GM18517 (cell line): ENCODE results near the gene WDR82.
A peak's percentile ranks its signal among the peaks of the same experiment; 100 is the strongest.

Source experiments
- ATAC-seq: cut with Tn5 transposase; IDR thresholded peaks from one replicate; pipeline ENCODE4 v1.9.1; 2021; ENCODE audit warnings: mild to moderate bottlenecking, moderate library complexity; ENCODE audit not compliant: unreplicated experiment

The WDR82 gene

DNA sequence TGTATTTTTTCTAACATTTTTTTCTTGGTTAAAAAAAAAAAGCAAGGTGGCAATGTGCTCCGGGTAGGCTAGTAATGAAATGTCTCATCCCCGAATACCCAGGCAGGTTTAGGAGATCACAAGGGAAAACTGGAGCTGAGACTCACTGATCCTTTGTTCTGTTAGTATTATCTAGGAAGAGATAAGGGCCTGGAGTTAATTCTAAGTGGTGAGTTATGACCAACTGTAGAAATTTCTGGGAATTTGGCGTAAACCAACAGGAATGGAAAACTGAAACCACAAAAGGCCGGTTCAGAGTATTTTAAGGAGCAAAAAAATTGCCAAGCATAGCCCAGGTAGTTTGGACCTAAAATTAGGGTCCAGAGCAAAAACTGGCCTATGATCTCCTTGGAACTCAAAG is 20.5 kb downstream of the WDR82 start:
- no peak for ATAC-seq

DNA sequence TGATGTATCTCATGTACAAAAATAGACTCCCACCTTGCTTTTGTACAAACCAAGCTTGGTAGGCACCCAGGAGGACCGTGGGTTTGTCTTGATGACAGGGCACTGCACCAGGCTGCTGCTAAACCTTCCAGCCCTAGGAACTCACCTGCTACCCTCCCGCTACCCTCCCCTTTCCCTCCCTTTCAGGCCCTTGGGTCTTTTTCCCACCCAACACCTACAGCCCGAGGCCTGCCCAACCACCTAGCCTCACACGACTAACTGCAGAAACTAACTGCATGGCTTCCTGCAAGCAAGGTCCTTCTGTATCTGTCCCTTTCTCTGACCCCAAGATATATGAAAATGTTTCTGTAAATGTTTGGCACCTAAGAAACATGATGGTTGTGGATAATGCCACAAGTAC is 21.8 kb downstream of the WDR82 start:
- ATAC-seq, result no peak

DNA sequence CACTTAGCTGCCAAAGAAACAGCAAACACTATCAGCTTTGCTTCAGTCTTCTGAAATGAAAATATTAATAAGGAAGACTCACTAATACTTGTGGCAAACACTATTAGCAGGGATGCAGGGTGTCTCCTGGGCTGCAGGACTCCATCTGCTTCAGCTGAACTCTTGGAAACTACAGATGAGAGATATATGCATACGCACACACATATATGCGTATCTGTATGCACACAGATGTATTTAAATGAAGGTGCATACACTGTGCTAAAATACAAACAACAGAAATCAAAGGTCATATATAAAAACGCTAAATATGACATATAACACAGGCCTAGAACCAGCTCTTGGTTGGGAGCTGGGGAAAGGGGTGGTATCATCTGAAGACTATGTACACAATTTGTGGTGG is 22.3 kb downstream of the WDR82 start:
- no peak for ATAC-seq

DNA sequence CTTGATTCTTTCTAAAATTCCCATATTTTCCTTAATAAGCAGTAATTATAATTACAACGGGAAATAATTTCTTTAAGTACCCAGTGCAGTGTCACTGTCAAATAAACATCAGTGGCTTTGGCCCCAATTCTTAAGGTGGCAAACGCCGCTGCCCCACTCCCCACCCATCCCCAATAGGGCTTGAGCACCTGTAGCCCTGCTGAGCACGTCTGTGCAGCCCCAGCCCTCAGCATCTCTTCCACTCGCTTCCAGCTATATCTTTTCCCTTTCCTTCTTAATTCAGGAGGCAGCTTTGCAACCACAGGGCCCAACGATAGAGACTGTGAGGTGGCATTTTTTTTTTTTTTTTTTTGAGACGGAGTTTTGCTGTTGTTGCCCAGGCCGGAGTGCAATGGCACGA is 23.8 kb downstream of the WDR82 start:
- ATAC-seq, result no peak

DNA sequence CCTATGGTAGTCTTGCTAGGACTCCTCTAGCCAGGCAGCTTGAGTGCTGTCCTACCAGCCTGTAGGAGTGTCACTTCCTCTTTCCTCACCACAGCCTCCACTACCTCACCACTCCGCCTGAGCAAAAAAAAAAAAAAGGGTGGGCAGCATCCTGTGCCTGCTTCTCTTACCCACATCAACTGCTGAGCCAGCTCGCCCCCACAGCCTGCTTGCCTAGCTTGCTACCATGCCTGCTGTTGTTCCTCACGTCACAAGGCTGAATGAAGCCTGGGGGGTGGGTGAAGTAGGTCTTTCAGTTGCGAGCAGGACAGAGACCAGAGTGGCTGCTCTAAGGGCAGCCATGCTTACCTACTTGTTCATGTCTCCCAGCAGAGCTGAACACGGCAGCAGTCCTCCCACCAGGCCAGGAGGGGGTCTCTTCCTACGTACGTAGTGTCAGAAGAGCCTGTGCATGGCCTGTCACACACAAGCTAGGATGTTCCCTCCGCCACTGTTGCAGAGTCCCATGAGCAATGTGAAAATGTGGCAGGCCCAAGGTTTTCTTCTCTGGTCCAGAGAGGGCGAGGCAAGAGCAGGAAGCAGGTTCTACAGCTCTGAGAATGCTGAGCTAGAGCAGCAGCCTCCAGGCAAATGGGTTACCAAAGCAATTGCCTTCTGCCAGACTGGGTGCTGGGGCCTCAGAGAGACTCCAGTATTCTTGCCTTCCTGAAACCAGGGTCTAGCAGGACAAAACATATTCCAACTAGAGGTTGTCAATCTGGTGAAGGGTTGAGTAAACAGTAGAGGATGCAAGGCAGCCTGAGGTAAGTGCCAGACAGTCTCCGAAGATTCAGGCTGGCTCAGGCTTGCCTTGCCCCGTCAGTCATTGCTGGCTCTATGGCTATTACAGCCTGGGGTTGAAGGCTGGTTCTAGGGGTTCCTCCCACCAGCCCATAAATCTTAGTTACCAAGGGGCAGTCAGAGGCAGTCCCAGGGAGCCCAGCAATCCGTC is 24.8 kb downstream of the WDR82 start:
- ATAC-seq, result peak; percentile 93

DNA sequence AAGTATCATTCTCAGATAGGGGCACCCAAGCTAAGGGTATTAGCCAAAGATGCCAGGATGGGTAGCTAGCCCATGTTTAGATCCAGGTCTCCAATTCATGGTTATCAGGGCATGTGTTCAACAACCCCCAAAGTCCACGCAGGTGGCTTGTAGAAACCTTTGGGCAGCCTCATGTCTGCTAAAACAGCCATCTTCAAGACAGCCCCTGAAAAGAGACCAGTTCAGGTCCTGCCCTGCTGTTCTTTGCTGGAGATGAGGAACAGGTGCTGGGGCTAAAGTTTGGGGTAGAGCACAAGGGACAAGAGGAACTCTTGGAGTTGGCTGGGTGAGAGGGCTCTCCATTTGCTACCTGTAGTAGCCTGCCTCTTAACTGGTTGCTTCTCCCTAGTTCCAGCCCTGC is 28.3 kb downstream of the WDR82 start:
- ATAC-seq, result no peak

DNA sequence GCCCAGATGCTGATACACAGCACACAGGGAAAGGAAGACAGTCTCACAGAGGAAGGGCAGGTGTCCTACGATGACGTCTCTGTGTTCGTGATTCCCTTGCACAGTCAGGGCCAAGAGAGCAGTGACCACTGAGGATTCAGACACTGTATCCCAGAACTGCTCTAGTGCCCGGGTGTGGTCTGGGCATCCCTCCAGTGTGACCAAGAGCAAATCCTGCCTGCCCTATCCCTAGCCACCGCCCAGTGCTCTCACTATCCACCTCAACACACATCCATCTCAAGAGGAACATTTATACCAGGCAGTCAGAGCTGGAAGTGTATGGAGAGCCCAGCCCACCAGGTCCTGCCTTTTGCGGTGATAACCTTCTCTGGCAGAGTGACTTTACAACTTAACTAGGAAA is 28.8 kb downstream of the WDR82 start:
- ATAC-seq, result no peak

DNA sequence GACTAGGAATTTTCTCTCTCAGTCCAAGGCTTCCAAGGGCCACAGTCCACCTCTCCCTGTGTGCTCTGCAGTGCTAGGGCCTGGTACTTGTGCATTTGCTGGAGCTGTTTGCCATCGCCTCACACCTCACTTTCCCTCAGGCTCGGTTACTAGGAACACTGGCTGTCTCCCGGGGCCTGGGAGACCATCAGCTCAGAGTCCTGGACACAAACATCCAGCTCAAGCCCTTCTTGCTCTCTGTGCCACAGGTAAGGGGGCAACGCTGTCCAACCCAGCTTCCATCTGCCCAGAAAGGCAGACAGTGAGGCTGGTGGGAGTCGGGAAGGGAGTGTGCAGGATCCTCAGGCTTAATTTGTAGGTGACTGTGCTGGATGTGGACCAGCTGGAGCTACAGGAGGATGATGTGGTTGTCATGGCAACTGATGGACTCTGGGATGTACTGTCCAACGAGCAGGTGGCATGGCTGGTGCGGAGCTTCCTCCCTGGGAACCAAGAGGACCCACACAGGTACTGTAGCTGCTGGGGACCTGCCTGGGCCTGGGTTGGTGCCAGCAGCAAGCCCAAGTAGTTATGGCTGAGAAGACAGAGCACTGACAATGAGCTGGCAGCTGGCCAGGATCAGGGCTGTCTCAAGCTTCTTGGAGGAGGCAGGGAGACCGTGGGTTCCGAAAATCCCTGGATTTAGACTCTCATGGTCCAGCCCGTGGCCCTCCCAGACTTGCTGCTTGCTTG is 29.5 kb downstream of the WDR82 start:
- no peak for ATAC-seq

DNA sequence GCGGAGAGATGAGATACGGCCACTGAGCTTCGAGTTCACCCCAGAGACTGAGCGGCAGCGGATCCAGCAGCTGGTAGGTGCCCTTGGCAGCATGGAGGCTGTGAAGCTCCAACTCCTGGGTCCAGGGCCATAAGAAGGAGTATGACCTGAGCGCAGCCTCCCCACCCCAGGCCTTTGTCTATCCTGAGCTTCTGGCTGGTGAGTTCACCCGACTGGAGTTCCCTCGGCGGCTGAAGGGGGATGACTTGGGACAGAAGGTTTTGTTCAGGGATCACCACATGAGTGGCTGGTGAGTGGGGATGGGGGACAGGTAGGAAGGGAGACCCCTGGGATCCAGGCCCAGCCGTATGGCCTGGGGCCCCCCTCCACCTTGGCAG is 30.3 kb downstream of the WDR82 start:
- no peak for ATAC-seq

DNA sequence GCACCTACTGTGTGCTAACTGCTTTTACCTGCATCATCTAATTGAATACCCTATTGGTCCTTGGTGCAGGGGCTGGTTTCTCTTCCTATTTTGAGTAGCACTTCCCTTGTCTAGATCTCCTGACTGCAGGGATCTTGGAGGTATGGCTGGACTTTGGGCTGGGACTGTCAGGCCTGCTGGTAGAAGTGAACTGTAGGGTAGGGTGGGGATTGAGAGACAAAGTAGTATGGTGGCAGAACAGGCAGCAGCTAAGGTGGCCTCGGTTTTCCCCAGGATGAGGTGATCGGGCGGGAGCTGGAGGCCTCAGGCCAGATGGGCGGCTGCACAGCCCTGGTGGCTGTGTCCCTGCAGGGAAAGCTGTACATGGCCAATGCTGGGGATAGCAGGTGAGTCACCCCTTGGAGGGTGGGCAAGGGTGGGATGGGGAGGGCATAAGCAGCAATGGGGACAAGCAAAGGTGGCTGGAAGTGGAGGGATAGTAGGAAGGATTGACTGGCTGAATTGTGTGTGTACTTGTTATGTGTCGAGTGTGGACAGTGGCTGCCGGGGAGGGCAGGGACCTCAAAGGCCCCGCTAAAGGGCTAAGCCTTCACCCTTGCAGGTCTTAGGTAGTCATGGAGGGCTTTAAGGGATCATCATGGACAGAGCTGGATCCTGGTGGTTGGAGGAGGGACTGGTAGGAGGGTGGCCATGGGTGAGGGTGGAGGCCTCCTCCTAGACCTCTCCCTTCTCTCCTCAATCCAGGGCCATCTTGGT is 30.9 kb downstream of the WDR82 start:
- no peak for ATAC-seq

DNA sequence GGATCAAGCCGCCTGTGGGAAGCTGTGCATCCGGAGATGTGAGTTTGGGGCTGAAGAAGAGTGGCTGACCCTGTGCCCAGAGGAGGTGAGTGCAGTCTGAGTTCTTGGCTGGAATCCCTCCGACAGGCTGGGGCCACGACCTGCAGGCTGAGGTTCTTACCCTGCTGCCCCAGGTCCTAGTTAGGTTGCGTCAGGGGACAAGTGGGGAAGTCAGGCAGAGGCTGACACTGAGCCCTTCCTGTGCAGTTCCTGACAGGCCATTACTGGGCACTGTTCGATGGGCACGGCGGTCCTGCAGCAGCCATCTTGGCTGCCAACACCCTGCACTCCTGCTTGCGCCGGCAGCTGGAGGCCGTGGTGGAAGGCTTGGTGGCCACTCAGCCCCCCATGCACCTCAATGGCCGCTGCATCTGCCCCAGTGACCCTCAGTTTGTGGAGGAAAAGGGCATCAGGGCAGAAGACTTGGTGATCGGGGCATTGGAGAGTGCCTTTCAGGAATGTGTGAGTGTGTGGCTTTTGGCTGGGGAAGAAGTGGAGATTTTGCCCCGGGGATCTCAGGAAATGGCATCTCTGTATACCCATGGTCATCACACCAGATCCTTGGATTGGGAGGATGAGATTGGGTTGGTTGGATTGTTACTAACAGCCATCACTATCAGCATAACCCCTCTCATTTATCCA is 31.6 kb downstream of the WDR82 start:
- ATAC-seq, result no peak

DNA sequence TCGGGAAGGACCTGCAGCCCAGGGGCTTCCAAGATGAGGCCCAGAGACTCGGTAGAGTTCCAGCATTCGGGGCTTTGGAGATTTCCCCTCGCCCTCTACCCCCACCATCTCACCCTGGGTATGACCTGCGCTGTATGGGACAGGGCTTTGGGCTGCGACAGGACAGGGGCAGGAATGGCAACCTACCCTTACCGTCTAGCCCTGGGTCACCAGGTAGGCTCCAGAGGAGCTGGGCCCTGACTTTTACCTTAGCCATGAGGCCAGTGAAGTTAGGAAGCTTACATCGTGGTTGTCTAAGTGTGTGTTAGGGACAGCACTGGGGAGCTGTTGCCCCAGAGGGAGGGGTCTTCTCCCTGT is 32.2 kb downstream of the WDR82 start:
- ATAC-seq, result no peak

DNA sequence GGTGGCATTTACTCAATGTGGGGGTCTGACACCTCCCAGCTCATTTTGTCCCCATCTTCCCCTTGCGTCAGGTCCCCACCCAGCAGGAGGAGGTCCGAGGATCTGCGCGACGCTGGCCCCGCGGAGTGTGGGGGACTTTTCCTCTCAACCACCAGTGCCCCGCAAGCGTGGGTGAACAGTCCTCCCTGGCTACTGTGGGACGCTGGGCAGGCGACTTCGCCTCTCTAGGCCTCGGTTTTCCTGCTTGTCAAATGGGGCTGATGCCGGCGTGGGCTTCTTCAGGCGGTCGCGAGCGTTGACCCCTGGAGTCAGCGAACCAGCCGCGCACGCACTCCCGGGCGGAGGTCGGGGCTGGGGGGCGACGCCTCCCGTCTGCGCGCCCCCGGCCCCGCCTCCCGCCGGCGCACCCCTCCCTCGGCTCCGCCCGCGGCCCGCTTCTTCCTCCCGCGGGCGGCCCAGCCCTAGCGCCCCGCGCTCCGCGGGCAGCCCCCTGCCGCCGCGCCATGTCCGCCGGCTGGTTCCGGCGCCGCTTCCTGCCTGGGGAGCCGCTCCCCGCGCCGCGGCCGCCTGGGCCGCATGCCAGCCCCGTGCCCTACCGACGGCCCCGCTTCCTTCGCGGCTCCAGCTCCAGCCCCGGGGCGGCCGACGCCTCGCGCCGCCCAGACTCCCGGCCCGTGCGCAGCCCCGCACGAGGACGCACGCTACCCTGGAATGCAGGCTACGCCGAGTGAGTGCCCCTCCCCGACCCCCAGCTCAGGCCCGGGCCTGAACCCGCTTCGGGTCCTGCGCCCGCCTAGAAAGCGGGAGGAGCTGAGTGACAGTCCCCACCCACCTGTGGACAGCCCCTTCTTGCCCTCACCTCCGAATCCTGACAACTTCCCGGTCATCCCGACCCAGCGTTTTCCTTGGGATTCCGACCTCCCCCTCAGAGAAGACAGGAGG is 32.9 kb downstream of the WDR82 start, which contains the start of gene PPM1M:
Gene PPM1M, plus strand, starts transcription at position 438 of the 942 bp plus-strand sequence. Its CDS starts 66 bp downstream, at position 504.
- ATAC-seq, result no peak

DNA sequence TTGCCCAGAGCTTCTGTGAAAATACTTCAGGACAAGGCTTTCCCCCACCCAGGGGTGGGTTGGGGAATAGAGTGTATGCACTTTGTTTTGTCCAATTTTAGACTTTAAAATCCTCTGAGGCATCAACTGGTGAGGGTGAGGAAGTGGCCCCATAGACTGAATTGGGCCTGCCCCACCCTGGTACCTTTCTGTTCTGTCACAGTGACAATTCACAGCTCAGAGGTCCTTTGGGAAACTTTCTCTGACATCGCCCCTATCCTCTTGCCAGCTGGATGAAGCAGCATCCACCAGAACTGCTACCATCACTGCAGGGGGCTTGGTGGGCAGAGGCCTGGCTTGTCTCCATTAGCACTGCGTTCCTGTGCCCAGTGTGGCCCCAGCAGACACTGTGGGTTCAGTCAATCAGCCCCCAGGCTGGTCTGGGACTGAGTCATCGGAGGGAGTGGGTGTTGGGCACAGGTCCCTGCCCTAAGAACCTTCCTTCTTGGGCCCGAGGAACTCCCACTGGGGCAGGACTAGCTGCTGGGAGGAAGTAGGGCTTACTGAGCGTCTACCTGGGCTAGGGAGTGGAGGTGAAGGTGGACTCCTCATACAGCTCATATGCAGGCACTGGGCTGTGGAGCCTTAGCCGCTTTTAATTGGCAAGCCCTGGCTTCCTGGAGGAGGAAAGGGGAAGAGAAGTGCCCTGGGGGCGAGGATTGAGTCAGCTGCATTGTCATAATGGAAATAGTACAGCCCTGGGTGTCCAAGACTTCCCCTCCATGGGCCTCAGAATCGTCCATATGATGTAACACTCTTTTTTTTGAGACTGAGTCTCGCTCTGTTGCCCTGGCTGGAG is 34.4 kb downstream of the WDR82 start:
- peak; percentile 35 for ATAC-seq

DNA sequence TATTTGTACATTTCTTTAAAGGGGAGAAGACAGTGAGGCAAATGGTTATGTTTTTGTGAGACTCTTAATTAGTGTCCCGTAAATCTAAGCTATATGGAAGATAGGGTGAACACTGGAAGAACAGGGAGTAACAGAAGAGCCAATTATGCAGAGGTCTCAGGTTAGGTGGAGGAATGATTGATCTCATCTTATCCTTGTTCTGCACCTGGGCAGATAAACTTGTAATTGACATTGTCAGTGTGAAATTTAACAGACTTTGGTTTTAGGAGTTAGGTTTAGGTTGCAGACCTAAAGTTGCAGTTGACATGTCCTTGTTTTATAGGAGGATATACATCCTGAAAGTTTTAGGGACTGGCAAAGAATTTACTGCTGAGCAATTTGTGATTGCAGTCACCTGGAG is 36.4 kb downstream of the WDR82 start:
- no peak for ATAC-seq

DNA sequence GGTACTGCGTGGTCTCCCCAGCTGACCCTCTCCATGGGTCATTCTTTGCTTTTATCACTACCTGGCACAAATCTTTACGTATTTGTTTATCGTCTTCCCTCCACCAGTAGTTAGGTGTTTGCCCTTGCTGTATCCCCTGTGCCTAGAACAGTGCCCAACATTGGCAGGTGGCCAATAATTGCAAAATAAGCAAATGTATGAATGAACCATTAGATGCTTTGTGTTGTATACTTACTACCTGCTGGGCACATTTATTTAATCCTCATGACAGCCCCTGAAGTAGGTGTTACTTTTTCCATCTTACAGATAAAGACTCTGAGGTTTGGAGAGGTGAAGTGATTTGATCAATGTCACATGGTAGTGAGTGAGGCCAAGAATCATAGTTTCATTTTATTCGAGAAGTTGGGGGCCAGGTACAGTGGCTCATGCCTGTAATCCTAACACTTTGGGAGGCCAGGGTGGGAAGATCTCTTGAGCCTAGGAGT is 37.5 kb downstream of the WDR82 start:
- ATAC-seq, result no peak

DNA sequence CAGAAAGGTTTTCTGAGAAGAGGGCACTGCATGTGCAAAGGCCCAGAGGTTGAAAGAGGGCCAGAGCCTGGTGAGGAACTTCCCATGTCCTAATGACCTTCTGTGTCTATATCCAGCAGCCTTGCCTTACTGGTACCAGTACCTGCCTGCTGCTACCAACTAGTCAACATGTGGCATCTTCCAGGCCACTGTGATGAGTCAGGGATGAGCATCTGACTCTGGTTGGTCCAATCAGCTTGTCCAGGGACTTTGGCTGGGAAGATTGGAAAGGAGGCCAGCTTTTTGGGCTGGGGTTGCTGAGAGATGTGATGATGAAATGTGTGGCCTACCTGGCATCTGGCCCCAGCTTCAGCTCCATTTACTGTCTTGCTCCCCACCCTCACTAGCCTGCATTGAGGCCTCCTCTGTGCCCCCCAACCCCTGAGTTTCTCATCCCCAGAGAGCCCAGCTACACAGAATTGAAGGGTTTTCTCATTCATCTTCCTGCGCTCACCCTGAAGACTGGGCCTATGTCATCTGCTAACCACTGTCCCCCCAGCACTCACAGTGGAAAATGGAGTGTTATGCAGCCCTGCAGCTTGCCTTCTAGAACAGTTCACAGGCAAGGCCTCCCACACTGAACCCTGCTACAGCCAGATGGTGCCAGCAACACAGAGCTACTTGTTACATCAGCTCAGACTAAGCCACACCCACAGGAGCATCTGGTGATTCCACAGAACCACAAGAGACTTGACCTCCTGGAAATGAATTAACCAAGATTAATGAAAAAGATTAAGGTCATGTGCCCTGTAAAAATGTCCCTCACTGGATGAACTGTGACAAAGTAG is 38.2 kb downstream of the WDR82 start:
- ATAC-seq, result no peak
